Ascending aorta (tissue), 2 donors: ENCODE results near the gene CELF2. TPM values are rescaled to one million over a fixed set of nuclear protein-coding genes. Genes with fewer than 3 reads are reported as not detected.
A peak's percentile ranks its signal among the peaks of the same experiment; 100 is the strongest.

Source experiments
- DNase-seq, 2 donors: peaks; one replicate each; pipeline ENCODE4 v3.0.0-alpha.2; 2019; ENCODE audit warnings: low spot score in 2 of 2
- H3K27ac ChIP-seq, 2 donors: fragments of 200-600 bp; sonication (generic); one replicate each; pipeline ENCODE4 v1.5.1; 2016 to 2017; ENCODE audit warnings: mild to moderate bottlenecking in 1 of 2
- H3K27me3 ChIP-seq: fragments of 200-600 bp; sonication (generic); one replicate; pipeline ENCODE4 v1.5.1; 2017
- H3K36me3 ChIP-seq, 2 donors: fragments of 200-600 bp; sonication (generic); one replicate each; pipeline ENCODE4 v1.5.1; 2016
- H3K4me1 ChIP-seq, 2 donors: fragments of 200-600 bp; sonication (generic); one replicate each; pipeline ENCODE4 v1.5.1; 2016 to 2017; ENCODE audit warnings: mild to moderate bottlenecking in 1 of 2
- H3K4me3 ChIP-seq, 2 donors: fragments of 200-600 bp; sonication (generic); one replicate each; pipeline ENCODE4 v1.5.1; 2016 to 2017; ENCODE audit warnings: mild to moderate bottlenecking in 1 of 2
- H3K9me3 ChIP-seq, 2 donors: fragments of 200-600 bp; sonication (generic); one replicate each; pipeline ENCODE4 v1.5.1; 2016
- intact Hi-C: fragments of 100-400 bp; cut with DNase I; formaldehyde crosslinking; loops from one replicate; pipeline ENCODE4 v1.15.1; 2023
- total RNA-seq: library from RNA; depleted of rRNA; stranded (reverse); fragments of >200 nt; gene quantifications from one replicate; pipeline ENCODE4 v1.1.0, GENCODE V29; 2016
- TF ChIP-seq, protein P1 (sequence below), 3 experiments: fragments of 200-600 bp in 2 of 3; fragments of 450-650 bp in 1 of 3; sonication (generic) in 2 of 3; IDR thresholded peaks; one replicate each; pipeline ENCODE4 v1.5.1; 2016 to 2019; ENCODE audit warnings: antibody characterized with exemption in 3 of 3, mild to moderate bottlenecking in 1 of 3, moderate library complexity in 1 of 3

CELF2 gene
- total RNA-seq, 1 donor from 2014 or later: 26.6 TPM

DNA sequence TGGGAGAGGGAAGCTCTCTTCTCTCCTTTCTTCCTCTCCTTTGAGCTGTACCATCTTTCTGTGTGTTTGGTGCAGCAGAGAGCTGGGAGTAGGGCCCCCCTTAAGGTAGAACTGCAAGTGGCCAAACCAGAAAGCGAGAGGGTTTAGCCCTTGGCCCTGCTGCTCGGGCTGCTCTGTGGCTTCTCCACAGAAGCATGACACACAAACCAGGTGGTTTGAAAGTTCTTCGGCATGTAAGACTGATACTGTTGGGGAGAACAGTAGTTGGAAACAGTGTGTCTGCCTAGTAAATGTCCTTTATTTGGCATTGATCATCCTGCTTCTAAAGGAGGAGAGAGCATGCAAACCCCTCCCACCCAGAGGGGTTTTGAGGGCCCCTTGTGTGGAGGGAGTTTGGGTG, 277.8 kb downstream of the CELF2 start:
- DNase-seq: no peak

DNA sequence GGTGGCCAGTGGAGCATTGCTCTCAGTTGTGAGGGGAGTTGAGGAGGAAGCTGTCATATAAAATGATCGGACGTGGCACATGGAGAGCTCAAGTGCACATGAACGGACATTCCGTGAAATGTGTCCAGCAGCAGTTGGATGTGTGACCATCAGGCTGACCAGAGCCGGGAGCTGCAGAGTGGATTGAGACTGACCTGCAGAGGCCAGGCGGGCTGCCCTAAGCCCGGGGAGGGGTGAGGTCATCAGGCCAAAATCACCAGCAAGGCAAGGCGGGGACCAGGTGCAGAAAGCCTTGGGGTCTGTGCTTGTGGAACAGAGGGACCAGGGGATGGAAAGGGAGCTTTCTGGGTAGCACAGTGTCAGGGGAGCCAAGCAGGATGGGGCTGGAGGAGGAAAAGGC, 279.5 kb downstream of the CELF2 start:
- intact Hi-C loops: no loop called here
- Histone ChIP-seq H3K27me3 (no peaks in the 10 kb centered on the region), H3K27ac (no peak overlapping the region), H3K4me1 (no peaks in the 10 kb centered on the region), H3K4me3 (no peak overlapping the region), H3K36me3 (peaks cover 20 to 33% of the 10 kb centered on the region in 2 donors), H3K9me3 (no peaks in the 10 kb centered on the region)
- no peak for DNase-seq
- TF ChIP-seq, protein P1, sequence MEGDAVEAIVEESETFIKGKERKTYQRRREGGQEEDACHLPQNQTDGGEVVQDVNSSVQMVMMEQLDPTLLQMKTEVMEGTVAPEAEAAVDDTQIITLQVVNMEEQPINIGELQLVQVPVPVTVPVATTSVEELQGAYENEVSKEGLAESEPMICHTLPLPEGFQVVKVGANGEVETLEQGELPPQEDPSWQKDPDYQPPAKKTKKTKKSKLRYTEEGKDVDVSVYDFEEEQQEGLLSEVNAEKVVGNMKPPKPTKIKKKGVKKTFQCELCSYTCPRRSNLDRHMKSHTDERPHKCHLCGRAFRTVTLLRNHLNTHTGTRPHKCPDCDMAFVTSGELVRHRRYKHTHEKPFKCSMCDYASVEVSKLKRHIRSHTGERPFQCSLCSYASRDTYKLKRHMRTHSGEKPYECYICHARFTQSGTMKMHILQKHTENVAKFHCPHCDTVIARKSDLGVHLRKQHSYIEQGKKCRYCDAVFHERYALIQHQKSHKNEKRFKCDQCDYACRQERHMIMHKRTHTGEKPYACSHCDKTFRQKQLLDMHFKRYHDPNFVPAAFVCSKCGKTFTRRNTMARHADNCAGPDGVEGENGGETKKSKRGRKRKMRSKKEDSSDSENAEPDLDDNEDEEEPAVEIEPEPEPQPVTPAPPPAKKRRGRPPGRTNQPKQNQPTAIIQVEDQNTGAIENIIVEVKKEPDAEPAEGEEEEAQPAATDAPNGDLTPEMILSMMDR (IDR thresholded peaks at IDR 0.05): no peak

More for the DNA sequence above, 277.8 kb downstream of the CELF2 start:
- Histone ChIP-seq H3K4me3 (no peak overlapping the region), H3K27me3 (no peaks in the 10 kb centered on the region), H3K9me3 (no peaks in the 10 kb centered on the region), H3K4me1 (no peaks in the 10 kb centered on the region), H3K27ac (no peak overlapping the region), H3K36me3 (peaks cover 13 to 26% of the 10 kb centered on the region in 2 donors)
- TF ChIP-seq, protein P1 (IDR thresholded peaks at IDR 0.05): no peak
- intact Hi-C loops: no loop called here

DNA sequence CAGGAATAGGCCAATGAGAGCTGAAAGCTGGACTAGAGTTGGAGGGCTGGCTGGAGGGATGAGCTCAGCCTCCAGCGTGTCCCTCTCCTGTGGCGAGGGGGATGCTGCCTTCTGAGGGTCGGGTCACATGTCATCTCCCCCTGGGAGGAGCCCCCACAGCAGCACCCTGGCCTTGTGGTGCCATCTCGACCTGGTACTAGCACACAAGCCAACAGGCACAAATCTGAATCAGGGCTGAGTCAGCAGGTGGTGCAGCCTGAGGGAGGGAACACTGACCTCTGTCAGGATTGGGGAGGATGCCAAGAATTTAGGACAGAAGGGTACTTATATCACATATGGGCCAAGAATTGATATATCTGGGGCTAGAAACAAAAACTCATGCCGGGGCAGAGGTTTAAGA, 280.4 kb downstream of the CELF2 start:
- no peak overlapping the region for H3K4me3 ChIP-seq
- no peaks in the 10 kb centered on the region for H3K27me3 ChIP-seq
- no peak overlapping the region for H3K27ac ChIP-seq
- peaks cover 21 to 35% of the 10 kb centered on the region in 2 donors for H3K36me3 ChIP-seq
- TF ChIP-seq, protein P1 (IDR thresholded peaks at IDR 0.05): no peak
- intact Hi-C loops: no loop called here
- H3K4me1 ChIP-seq: no peaks in the 10 kb centered on the region
- H3K9me3 ChIP-seq: no peaks in the 10 kb centered on the region
- peak in 1 of 2 donors; percentile 57 for DNase-seq

DNA sequence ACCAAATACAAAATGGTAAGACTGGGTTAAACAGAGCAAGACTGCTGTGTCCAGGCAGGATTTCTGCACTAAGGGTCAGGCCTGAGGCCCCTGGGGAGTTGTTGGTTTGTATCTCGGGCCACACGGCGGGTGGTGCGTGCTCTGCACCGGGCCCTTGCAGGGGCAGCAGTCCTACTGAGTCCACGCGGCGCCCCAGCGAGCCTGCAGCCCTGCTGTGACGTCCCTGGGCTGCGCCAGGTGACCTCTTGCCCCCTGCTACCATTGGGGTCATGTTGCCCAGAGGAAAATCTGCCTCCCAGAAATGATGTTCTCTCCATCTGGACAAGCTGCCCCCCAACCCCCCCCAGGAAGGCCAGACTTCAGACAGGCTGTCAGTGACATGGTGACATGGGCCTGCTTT, 281.5 kb downstream of the CELF2 start:
- Histone ChIP-seq H3K4me3 (no peak overlapping the region), H3K27me3 (no peaks in the 10 kb centered on the region), H3K36me3 (peaks cover 30 to 36% of the 10 kb centered on the region in 2 donors), H3K9me3 (no peaks in the 10 kb centered on the region), H3K4me1 (no peaks in the 10 kb centered on the region), H3K27ac (no peak overlapping the region)
- TF ChIP-seq, protein P1 (IDR thresholded peaks at IDR 0.05): no peak
- intact Hi-C loops: no loop called here
- DNase-seq: peak in 1 of 2 donors; percentile 28

DNA sequence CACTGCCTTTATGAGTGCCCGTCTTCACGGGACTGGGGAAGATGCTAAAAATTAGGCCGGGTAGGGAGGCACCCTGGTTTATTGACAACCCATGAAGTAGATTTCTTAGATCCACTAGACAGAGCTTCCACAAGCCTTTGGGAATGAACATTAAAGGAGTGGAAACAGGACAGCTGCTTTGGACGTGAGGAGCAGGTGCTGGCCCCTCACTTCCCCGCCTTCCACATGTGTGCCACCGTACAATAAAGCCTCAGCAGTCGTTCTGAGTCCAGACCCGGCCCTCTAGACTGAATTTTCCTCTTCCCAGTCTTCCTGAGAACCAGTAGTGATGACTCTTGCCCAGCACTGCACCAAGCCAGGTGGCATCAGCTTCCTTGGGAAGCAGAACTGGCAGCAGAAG, 282.4 kb downstream of the CELF2 start:
- peak in 1 of 2 donors; percentile 30 for DNase-seq
- intact Hi-C loops: no loop called here
- TF ChIP-seq, protein P1 (IDR thresholded peaks at IDR 0.05): no peak
- H3K4me3 ChIP-seq: no peak overlapping the region
- H3K27ac ChIP-seq: no peak overlapping the region
- H3K36me3 ChIP-seq: peaks cover 37 to 45% of the 10 kb centered on the region in 2 donors
- no peaks in the 10 kb centered on the region for H3K27me3 ChIP-seq
- H3K9me3 ChIP-seq: no peaks in the 10 kb centered on the region
- H3K4me1 ChIP-seq: no peaks in the 10 kb centered on the region

DNA sequence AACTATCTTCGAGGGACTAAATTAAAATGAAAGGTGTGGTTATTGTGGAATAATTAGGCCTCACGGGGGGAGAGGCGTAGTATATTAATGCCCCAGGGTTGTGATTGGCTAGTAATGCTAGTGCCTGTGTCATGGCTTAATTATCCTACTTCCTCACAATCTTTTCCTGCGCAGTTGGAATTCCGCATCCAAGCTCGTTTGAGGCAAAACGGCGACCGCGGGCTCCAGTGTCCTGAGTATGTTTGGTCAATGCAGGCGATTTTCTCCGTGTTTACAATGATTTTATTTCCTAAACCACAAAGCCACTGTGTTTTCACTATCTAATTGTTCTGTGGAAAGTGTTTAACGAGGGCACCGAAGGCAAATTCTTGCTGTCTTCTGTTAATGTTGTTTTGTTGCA, 282.9 kb downstream of the CELF2 start:
- intact Hi-C loops: no loop called here
- Histone ChIP-seq H3K9me3 (no peaks in the 10 kb centered on the region), H3K4me1 (no peaks in the 10 kb centered on the region), H3K27me3 (no peaks in the 10 kb centered on the region), H3K27ac (no peak overlapping the region), H3K4me3 (no peak overlapping the region), H3K36me3 (peaks cover 39 to 50% of the 10 kb centered on the region in 2 donors)
- TF ChIP-seq, protein P1 (IDR thresholded peaks at IDR 0.05): no peak
- DNase-seq: peak in 1 of 2 donors; percentile 35
